GM19395 (cell line): ENCODE data around the gene PAM.

ENCODE experiments used
- ATAC-seq: cut with Tn5 transposase; IDR thresholded peaks from one replicate; pipeline ENCODE4 v1.9.1; 2021; ENCODE audit warnings: mild to moderate bottlenecking, moderate library complexity; ENCODE audit not compliant: unreplicated experiment

The PAM gene

DNA sequence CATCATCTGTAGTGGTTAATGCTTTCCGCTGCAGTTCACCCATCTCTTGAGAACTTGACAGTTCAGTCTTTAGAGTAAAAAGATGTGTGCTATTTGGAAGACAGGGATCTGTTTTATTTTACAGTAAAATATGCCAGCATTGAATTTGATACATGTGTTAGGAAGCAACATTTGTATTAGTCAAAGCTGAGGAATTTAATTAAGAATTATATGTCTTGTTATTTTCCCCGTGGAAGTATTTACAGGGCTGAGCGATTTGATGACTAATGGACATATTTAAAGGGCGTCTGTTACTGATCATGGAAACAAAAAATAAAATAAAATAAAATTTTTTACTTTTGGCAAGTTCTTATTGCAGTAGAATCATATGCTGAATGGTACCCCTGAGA, 101.3 kb downstream of the PAM start:
- no peak for ATAC-seq

DNA sequence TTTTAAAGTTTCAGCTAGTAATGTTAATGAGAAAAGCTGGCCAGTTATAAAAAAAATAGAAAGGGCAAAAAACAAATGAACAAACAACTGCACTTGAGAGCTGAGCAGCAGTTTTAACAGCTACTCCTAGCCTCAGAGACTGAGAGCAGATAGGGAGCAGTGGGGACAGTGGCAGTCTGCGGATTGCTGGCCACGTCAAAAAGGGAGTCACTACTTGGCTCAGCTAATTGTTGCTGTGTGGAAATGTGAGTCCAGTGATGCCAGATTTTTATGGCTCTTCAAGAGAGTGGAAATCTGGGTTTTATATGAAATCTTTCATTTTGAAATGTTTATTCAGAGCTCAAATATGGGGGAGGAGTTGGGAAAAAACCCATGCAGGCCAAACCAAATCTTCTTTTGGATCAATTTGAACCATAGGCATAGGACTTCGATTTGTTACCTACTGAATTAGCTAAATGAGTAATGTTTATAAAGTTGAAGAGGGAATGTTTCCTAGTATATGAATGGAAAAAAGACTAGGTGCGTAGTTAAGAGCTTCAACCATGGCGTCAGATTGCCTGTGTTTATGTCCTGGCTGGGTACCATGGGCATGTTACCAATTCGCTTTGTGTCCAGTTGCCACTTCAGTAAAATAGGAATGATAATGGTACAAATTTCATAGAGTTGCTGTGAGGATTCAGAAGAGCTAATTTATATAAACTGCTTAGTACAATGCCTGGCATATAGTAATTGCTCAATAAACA, 102.1 kb downstream of the PAM start:
- no peak for ATAC-seq

DNA sequence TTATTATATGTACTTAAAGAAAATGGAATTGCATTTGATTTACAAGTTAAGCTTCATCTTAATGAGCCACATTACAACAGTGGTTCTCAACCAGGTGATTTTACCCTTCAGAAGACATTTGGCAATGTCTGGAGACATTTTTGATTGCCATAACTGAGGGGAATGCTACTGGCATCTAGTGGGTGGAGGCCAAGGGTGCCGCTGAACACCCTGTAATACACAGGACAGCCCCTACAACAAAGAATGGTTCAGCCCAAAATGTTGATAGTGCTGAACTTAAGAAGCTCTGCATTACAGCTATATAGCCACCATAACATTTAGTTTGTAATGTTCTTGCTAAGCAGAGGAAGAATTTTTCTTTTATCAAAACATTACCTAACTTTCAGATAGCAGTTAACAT, 103.1 kb downstream of the PAM start:
- ATAC-seq = no peak

DNA sequence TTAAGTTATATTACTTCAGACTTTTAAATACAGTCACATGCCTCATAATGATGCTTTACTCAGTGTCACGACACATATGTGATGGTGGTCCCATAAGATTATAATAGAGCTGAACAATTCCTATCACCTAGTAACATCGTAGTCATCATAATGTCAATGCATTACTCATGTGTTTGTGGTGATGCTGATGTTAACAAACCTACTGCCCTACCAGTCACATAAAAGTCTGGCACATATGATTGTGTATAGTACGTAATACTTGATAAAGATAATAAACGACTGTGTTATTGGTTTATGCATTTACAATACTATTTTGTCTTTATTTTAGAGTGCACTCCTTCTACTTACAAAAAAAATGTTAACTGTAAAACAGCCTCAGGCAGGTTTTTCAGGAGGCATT, 103.7 kb downstream of the PAM start:
- no peak for ATAC-seq

DNA sequence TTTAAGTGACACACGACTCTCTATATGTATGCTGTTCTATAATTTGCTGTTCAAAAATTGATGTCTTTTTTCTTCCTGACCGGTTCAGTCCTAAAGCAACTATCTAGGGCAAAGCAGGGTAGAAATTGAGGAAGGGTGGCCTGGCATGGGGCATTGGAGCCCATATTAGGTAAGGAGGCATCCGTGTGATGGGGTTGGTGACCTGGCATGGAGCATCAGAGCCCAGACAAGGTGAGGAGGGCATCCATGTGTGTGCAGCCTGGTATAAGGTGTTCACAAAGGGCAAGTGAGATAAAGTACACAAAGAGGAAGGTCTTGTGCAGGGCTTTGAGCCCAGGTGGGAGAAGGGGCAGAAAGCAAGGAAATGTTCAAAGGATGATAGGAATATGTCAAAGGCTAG, 104.9 kb downstream of the PAM start:
- no peak for ATAC-seq

DNA sequence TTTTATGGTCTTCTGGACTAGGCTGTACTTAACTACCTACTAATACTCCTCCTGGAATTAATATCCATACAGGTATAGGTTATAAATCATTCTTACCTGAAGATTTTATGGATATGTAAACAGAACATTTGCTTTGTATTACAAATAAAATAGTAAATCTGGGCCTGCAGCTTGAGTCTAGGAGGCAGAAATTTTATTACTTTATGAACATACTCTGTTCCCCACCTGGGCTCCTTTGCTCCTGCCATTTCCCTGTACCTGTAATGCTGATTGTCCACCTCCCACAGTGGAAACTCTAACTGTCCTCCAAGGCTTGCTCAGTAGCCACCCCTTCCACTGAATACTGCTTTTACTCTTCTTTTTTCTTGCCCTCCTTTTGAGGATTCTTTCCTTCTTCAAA, 108.0 kb downstream of the PAM start:
- no peak for ATAC-seq

DNA sequence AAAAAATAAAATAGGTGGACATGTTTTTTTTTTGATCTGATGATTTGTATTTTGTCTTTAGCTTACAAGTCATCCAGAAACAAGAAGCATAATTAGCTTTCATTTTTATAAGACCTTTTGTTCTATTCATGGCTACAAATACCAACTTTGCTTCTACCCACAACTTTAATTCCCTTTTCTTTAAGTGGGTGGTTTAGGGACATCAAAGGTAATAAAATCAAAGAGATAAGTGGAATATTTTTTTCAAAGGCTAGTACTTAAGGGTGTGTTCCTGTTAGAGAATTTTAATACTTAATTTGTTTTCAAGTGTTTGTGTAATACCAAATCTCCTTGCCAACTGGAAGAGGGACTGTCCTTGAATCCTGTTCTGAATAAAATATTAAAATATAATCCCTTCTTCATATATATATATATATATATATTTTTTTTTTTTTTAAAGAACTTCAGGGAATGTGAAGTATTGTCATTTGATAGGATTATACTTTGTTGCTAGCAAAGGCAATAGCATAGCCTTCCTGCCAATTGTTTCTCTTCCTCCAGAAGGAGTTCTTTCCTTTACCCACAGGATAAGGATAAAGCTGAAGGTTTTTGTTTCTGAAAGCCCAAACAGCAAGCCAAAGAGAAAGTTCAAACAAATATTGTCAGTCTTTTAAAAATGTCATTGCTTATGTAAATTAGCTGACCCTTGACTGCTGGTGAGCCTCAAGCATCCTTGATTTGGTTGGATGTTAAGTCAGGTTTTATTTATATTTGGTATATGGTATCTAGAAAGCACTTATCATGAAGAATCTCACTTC, 108.9 kb downstream of the PAM start:
- ATAC-seq = no peak

DNA sequence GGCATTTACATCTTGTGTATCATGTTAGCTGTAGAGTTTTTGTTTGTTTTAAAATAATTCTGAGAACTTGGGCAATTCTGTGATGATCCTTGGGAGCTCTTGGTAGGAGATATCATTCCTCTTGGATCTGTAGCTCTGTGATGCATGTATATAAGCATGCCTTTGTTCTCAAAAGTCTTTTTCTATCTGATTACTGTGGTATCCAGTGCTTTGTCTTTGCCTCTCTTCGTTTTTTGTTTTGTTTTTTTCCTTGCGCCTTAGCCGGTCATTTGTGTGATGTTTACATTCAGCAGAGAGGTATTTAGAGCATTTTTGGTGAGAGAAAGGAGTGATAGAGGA, 110.0 kb downstream of the PAM start:
- no peak for ATAC-seq

DNA sequence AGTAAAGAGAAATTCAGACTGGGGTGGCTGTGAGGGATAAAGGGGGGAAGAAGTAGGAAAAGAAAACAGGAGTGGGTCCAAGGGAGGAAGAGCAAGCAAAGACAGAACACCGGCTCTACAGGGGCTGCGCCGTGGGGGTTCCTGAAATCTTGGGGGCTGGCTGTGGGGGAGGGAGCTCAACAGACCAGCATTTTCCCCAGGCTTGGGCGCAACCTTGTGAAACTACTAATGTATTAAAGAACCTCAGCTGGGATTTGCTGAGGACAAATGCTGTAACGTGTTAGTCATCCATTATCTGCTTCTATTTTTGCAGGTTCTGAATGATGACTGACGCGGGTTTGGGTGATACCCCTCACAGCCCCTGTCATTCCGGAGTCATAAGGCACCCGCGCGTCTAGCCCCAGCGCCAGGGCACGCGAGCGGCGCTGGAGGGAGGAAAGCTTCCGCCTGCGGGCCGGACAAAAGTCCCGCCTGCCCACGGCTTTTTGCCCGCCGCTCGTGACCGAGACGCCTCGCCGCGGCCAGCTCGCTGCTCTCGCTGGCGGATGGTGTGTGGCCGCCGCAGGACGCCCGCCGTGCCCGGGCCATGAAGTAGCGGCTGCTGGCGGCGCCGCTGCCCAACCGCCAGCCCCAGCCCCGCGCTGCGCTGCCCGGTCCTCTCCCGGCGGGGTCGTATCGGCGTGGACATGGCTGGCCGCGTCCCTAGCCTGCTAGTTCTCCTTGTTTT, 110.6 kb downstream of the PAM start:
- ATAC-seq = peak; percentile 80

DNA sequence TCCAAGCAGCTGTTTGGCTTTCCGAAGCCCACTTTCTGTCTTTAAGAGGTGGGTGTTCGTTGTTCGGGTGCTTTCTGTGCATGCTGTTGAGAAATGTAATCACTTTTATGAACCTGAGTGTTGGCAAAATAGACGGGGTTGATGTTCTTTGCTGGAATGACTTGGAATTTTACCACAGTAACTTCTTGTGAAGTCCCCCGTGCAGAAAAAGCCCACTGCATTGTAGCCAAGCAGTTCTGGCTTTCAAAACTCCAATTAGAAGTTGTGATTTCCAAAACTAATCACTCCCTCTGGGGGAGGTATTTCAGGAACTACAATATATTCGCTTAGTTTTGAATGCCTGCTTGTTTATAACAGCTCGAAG, 111.1 kb downstream of the PAM start:
- ATAC-seq = peak; percentile 23

DNA sequence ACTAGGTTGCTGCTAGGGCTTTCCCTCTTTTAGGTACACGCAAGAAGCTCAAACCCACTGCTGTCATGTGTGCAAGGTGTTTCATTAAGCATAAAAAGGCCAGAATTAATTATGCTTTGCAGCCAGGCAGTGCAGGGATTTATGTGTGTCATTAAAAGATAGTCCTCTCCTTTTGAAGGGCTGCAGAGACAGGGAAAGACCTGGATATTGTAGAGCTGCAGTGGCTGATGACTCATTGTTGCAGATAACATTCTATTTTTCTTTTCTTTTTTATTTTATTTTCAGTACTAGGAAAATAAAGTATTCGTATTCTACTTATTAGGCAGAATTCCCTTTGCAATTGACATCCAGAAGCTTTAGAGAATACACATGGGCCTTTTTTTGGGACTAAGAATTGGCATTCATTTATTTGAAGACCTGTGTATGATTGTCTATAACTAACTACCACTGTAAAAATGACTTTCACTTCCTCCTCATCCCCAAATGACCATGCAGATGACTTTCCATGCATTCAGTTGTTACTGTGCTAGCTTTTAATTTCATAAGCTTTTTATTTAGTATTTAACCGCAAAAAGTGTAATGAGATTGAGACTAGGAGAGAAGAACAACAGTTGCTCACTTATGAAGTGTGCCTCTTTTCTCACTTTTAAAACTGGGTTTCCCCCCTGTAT, 113.0 kb downstream of the PAM start:
- ATAC-seq = no peak

DNA sequence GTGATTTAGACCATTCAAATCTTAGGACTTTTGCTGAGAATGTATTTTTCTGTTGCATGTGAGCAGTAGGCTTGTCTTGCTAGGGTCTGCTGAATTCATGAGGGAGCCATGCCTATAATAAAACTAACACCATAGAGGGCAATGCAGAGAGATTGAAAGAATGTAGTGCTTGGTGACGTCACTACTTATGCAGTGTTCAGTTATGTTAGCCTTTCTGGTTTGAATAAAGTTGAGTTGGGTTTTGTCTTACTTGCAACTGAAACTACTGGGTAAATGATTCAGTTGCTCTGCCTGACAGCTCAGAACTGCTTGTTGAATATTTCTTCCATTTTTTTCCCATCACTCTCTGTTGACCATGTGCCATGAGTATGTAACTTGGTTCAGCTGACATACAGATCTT, 114.1 kb downstream of the PAM start:
- no peak for ATAC-seq

DNA sequence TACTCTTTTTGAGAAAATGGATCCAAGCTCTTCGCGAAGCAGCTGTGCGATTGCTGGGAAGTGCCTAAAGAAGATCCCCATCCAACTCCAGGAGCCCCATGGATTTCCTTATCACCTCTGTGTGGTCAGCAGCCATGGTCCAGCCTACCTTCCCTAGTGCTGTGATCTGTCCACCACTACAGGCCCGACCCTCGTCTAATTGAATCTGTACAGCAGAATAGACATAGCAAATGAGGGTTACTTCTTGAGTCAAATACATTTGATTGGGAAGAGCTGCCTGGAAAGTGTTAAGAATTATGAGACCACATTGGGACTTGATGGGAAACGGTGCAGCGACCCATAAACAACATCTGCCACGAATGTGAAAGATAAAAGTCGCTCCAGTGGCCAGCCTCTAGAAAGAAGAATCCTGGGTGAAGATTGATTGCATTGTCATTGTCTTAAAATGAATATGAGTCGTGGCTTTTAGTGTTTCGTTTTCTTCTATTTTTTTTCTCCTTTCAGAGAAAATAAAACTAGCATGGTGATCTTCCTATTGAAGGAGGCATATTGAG, 118.4 kb downstream of the PAM start:
- no peak for ATAC-seq

DNA sequence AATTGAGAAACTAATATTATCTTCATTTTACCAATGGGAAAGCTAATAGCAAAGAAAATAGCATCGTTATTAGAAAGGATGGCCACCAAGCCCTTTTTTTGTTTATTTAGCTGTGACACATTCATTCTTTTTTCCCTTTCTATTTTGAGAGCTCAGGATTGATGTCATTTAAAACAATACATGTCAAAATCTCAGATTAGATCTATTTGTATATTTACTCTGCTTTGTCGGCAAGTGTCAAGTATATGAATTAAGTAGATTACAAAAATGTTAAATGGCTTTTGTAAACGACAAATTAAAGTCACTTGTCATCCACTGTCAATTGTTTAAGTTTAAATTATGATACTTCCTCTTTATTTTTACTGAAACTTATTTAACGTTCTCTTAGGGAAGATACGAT, 118.9 kb downstream of the PAM start:
- ATAC-seq = no peak

DNA sequence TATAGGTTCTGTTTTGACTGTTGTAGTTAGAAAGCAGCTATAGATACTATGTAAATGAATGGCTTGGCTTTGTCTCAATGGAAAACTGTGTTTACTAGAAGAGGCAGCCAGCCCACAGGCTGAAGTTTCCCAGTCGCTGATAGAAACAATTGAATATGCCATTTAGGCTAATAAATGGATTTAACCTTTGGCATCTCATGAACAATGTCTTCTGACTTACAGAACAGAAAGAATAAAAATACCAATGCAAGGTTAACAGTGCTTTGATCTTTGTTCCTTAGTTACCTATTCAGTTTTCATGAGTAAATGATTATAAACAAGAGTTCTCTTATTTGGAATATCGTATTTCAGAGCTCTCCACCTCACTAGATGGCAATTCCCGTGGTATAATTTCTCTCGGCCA, 120.6 kb downstream of the PAM start:
- ATAC-seq = no peak

DNA sequence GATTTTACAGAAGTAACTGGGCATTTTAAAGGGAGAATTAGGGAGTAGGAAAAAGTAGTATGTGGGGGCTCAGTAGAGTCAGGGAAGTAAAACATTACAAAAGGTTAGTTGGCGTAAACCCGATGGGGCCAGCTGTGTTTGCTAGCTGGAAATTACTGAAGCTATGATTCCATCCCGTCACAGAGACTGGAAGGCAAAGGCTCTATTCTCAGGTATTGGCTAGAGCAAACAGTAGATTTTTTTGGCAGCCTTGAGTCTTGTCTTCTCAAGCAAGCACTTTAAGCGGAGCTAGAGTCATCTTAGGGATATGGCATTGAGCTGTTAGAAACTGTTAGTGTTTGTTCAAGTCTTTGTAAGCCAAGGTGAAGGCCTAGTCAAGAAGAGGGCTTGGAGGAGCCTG, 121.5 kb downstream of the PAM start:
- ATAC-seq = no peak

DNA sequence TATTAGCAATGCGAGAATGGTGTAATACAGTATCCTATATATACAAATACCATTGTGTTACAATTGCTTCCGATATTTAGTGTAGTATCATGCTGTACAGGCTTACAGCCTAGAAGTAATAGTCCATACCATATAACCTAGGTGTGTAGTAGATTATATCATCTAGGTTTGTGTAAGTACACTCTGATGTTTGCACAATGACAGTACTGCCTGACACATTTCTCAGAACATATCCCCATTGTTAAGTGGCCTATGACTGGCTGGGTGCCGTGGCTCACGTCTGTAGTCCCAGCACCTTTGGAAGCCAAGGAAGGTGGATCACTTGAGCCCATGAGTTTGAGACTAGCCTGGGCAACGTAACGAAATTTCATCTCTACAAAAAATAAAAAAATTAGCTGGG, 124.6 kb downstream of the PAM start:
- no peak for ATAC-seq

DNA sequence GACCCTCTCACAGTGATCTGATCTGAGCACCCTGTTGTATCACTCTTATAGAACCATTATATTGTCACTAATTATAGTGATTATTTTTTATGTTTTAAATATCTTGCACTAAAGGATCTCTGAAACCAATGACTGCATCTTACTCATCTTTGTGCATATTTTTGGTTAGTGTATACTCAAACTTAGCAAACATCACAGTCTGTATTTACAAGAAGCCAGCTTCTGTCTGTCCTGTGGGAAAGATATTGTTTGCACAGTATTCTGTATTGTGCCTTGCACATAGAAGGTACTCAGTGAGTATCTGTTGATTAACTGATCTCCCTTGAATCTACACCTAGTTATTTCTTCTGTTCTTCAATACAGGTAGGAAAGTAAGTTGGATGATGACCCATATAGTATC, 131.5 kb downstream of the PAM start:
- ATAC-seq = no peak

DNA sequence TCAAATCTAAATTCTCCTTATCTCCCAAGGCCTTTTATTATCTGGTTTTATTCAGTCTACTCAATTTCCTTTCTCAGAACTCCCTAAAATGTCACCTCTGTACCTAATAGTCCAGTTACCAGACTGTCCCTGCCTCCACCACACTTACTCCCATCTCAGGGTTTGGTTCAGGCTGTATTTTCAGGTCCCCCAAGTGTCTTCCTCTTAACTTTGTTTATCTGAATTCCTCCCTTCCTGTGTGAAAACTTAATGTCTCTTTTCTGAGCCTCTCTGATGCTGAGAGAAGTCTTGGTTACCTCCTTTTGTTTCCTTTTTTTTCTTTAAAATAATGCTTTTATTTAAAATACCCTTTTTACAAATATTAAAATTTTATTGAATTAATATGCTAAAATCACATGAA, 133.4 kb downstream of the PAM start:
- ATAC-seq = no peak

DNA sequence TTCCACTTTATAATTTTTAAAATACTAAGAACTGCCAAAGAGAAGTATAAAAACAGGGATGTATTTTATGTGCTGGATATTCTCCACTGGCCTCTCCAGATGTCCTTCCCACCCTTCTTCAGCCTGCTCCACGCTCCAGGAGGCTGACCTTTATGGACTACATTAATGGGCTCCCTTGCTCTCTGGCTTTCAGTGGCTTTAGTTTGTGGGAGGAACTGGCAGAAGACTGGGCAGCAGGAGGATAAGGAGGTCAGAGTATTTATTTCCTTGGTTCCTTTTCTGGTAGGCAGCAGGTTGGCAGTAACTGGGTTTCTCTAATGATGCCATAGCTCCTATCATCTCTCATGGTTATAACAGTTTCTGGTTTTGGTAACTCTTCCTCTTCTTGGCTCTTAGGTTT, 133.9 kb downstream of the PAM start:
- ATAC-seq = no peak

DNA sequence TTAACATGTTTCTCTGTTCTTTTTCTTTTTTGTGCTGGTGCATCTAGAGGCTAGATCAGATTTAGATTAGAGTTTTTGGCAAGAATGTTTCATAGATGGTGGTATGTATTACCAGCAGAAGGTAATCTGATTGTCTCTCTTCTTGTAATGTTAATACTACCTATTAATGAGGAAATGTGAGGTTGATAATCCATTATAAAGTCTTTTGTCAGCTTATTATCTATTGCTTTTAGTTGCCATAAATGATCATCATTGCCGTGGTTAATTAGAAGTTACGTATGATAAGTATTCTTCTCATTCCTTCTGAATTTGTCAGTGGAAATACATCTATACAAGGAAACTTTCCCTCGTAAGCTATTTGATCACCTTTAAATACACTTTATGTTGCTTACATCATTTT, 135.0 kb downstream of the PAM start:
- no peak for ATAC-seq
